Left lung (tissue), 10 donors: ENCODE data around the gene SLC6A1. TPM values are rescaled to one million over a fixed set of nuclear protein-coding genes. Genes with fewer than 3 reads are reported as not detected.

Experiments used
- ATAC-seq: fragments of 200-7000 bp; cut with Tn5 transposase; one replicate; pipeline ENCODE4 v1.9.1; 2020; ENCODE audit warnings: moderate library complexity
- DNase-seq, 4 donors: peaks; one replicate each; pipeline ENCODE4 v3.0.0-alpha.2; 2013 to 2020
- H3K27ac ChIP-seq, 2 donors: fragments of 200-600 bp; sonication (generic) in 1 of 2; one replicate each; pipeline versions ENCODE4 v1.5.0 to v1.8.0; 2020 to 2021
- H3K27me3 ChIP-seq, 2 donors: fragments of 200-600 bp; sonication (generic) in 1 of 2; one replicate each; pipeline versions ENCODE4 v1.5.0 to v1.8.0; 2020 to 2021
- H3K36me3 ChIP-seq, 2 donors: fragments of 200-600 bp; sonication (generic) in 1 of 2; one replicate each; pipeline versions ENCODE4 v1.5.0 to v1.8.0; 2020 to 2021
- H3K4me1 ChIP-seq, 2 donors: fragments of 200-600 bp; one replicate each; pipeline ENCODE4 v1.8.0; 2021
- H3K4me3 ChIP-seq, 2 donors: fragments of 200-600 bp; sonication (generic) in 1 of 2; one replicate each; pipeline versions ENCODE4 v1.5.0 to v1.8.0; 2020 to 2021; ENCODE audit warnings: mild to moderate bottlenecking in 1 of 2
- H3K9me3 ChIP-seq, 2 donors: fragments of 200-600 bp; sonication (generic) in 1 of 2; one replicate each; pipeline versions ENCODE4 v1.5.0 to v1.8.0; 2020 to 2021
- intact Hi-C, 2 donors: fragments of 100-400 bp; cut with DNase I; formaldehyde crosslinking; loops; one replicate each; pipeline versions ENCODE4 v1.11.2 to v1.14.2; 2022
- polyA plus RNA-seq, 6 donors: library from polyadenylated mRNA; unstranded; fragments of 120-200 nt; gene quantifications; one replicate each; pipeline ENCODE4 v1.2.1, GENCODE V29; 2013; ENCODE audit not compliant: insufficient read length in 6 of 6
- total RNA-seq, 2 donors: library from RNA; stranded (reverse); fragmentation: NEBNext Ultra II Directional; extraction: Animal tissue kit (Norgen Biotek cat#: 25700); gene quantifications; one replicate each; pipeline ENCODE4 v1.2.1, GENCODE V29; 2021
- TF ChIP-seq, protein P1 (sequence below), 2 donors: fragments of 200-600 bp; sonication (generic) in 1 of 2; IDR thresholded peaks; one replicate each; pipeline versions ENCODE4 v1.5.0 to v1.8.0; 2021; ENCODE audit warnings: antibody characterized with exemption in 2 of 2
- donor health status: DM: no; HTN: yes; CAD: no.
- donor health status: DM: no; HTN: no; CAD: no.

Gene SLC6A1
- total and polyA plus RNA-seq, 8 donors, result 0.97 to 7.2 (median 5.3) TPM

DNA sequence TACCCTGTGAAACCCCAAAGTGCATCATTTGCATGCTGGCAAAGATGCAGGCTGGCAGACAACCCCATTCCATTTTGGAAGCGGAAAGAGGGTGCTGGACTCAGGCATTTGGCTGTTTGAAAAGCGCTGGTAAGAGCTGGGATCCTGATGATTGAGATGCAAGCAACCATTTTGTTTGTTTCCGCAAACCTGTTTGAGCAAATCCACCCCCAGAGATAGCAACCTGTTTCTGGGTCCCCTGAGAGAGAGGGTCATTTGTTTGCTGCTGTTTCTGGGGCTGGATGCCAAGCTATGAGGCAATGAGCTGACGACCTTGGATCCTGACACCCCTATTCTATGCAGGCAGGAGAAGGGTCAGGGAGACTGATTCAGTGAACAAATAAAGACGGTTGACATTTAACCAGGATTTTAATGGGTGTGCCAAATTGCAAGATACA, 9.8 kb downstream of the SLC6A1 start:
- no peak overlapping the region for H3K27ac ChIP-seq
- DNase-seq, result no peak
- H3K4me3 ChIP-seq, result no peak overlapping the region
- intact Hi-C loops, result no loop called here
- H3K4me1 ChIP-seq, result no peaks in the 10 kb centered on the region
- no peaks in the 10 kb centered on the region for H3K36me3 ChIP-seq
- no peak for ATAC-seq
- H3K9me3 ChIP-seq, result no peaks in the 10 kb centered on the region
- TF ChIP-seq, protein P1, sequence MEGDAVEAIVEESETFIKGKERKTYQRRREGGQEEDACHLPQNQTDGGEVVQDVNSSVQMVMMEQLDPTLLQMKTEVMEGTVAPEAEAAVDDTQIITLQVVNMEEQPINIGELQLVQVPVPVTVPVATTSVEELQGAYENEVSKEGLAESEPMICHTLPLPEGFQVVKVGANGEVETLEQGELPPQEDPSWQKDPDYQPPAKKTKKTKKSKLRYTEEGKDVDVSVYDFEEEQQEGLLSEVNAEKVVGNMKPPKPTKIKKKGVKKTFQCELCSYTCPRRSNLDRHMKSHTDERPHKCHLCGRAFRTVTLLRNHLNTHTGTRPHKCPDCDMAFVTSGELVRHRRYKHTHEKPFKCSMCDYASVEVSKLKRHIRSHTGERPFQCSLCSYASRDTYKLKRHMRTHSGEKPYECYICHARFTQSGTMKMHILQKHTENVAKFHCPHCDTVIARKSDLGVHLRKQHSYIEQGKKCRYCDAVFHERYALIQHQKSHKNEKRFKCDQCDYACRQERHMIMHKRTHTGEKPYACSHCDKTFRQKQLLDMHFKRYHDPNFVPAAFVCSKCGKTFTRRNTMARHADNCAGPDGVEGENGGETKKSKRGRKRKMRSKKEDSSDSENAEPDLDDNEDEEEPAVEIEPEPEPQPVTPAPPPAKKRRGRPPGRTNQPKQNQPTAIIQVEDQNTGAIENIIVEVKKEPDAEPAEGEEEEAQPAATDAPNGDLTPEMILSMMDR (IDR thresholded peaks at IDR 0.05), result no peak
- peaks cover 0 to 33% of the 10 kb centered on the region in 2 donors for H3K27me3 ChIP-seq

DNA sequence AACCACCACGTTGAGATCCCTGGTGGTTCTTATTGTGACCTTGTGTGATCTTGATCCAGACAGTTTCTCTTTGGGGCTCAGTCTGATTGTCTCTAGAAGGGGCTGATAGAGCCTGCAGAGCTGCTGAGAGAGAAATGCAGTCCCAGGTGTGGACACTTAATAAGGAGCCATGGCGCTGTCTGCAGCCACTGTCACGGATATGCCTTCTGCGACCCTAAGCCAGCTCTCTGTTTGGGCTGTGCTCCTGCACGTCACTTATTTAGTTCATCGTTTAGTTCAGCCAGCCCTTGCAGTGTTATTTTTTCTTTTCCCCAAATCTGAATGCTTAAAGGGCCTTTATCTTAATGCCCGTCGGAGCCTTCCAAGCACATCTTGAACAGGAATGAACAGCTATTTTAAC, 12.0 kb downstream of the SLC6A1 start:
- H3K9me3 ChIP-seq, result no peaks in the 10 kb centered on the region
- TF ChIP-seq, protein P1 (IDR thresholded peaks at IDR 0.05), result no peak
- H3K36me3 ChIP-seq, result no peaks in the 10 kb centered on the region
- peaks cover 0 to 36% of the 10 kb centered on the region in 2 donors for H3K27me3 ChIP-seq
- no peak overlapping the region for H3K4me3 ChIP-seq
- DNase-seq (no peak), ATAC-seq (no peak)
- intact Hi-C loops, result no loop called here
- H3K27ac ChIP-seq, result no peak overlapping the region
- no peaks in the 10 kb centered on the region for H3K4me1 ChIP-seq

DNA sequence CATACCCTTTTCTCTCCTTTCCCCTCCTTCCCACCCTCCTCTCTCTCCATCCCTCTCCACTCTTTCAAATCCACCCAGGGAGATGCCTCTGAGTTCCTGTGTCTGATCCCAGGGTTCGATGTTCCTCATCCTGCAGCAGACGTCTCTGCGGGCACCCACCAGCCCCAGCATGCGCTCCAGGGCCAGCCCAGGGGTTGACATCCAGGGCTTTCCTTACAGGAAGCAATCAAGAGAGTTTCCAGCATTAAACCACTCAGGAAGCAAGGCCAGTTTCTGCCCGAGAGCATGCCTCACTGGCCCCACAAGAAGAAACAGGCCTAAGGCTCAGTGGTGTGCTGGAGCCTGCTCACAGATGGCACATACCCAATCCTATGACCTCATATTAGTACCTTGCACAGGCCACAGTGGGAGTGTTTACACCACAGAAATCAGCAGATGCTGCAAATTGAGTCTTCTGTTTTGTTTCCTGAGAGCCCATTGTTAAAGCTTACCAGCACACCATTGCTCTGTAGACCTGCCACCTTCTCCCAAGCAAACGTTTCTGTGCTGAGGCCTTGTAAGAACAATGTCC, 13.2 kb downstream of the SLC6A1 start:
- Histone ChIP-seq H3K27ac (no peak overlapping the region), H3K4me1 (no peaks in the 10 kb centered on the region), H3K4me3 (no peak overlapping the region), H3K27me3 (peaks cover 0 to 27% of the 10 kb centered on the region in 2 donors), H3K9me3 (no peaks in the 10 kb centered on the region), H3K36me3 (no peaks in the 10 kb centered on the region)
- DNase-seq (no peak), ATAC-seq (no peak)
- TF ChIP-seq, protein P1 (IDR thresholded peaks at IDR 0.05), result no peak
- intact Hi-C loops, result no loop called here

DNA sequence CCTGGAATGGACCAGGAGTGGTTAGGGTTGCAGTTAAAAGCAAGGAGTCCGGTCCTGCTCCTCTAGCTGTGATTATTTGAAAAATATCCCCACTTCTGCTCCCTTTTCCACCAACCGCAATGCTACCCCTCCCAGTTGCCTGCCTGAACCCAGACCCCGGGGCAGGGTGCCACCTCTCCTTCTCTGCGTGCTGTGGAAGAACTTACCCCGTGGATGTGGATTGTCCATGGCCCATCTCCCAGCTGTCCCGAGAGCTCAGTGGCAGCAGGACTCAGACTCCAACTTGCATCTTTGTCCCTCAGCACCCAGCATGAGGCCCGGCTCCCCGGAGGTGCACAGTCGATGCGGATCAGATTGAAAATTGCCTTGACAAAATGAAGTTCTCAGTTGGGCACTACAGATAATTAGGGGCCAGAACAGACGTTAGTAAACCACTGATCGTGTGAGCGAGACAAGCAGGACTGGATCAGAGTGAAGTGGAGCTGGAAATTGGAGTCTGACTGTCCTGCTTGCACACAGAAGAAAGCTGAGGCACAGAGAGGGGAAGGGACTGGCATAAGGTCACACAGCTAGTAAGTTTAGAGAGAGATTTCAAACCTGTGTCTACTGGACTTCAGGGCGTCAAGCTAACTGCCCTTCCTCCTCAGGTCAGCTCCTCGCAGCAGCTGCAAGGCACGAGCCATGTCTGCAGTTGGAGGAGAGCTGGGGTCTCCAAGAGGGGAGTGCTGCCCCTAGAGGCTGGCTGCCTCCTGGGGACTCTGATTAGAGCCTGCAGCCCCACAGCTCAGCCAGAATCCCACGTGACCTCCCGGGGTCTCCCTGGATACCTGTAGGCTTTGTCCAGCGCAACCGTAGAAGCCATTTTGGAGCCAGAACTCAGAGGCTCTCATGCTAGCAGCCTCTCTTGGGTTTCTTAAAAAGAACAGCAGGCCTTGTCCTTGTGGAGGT, 14.7 kb downstream of the SLC6A1 start:
- no peak overlapping the region for H3K4me3 ChIP-seq
- H3K4me1 ChIP-seq, result no peaks in the 10 kb centered on the region
- TF ChIP-seq, protein P1 (IDR thresholded peaks at IDR 0.05), result no peak
- H3K9me3 ChIP-seq, result no peaks in the 10 kb centered on the region
- no peak overlapping the region for H3K27ac ChIP-seq
- no peak for ATAC-seq
- H3K27me3 ChIP-seq, result peaks cover 0 to 12% of the 10 kb centered on the region in 2 donors
- H3K36me3 ChIP-seq, result no peaks in the 10 kb centered on the region
- no peak for DNase-seq
- intact Hi-C loops, result no loop called here

DNA sequence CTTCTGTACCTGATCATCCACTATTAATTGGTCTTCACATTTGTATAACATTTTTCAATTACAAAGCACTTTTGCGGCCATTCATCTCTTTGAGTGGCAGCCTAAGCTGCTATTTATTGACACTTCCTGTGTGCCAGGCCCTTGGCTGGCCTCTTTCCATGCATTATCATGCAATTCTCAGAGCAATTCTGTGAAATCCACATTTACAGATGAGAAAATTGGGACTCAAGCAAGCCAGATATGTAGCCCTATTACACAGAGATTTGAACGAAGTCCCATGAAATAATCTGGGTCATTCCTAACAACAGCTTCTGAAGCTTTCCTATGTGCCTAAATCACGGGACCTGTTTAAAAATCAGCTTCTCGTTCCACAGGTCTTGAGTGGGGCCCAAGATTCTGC, 17.4 kb downstream of the SLC6A1 start:
- ATAC-seq, result no peak
- Histone ChIP-seq H3K36me3 (no peaks in the 10 kb centered on the region), H3K4me1 (no peaks in the 10 kb centered on the region), H3K4me3 (no peak overlapping the region), H3K27me3 (peaks cover 0 to 5% of the 10 kb centered on the region in 2 donors), H3K9me3 (no peaks in the 10 kb centered on the region), H3K27ac (no peak overlapping the region)
- intact Hi-C loops, result no loop called here
- DNase-seq, result no peak
- TF ChIP-seq, protein P1 (IDR thresholded peaks at IDR 0.05), result no peak
